Endothelial cell of umbilical vein (primary cell): ENCODE measurements around the gene NYAP2. TPM values are rescaled to one million over a fixed set of nuclear protein-coding genes. Genes with fewer than 3 reads are reported as not detected.

Experiments
- BruUV-seq: library from RNA; stranded (reverse); fragments of 400-500 nt; replicated peaks from 2 replicates; lab custom pipeline; 2021; lab: Mats Ljungman, UMichigan
- CTCF ChIA-PET: fragments of 300-600, 350-600 bp; sonication (Branson Sonifier 250); formaldehyde crosslinking; loops from one replicate; lab custom pipeline; 2021; ENCODE audit warnings: antibody characterized with exemption, inconsistent platforms; lab: Charles Lee
- POLR2A ChIA-PET: fragments of 300-600, 350-600 bp; sonication (Branson Sonifier 250); formaldehyde crosslinking; loops from one replicate; lab custom pipeline; 2021; ENCODE audit warnings: antibody characterized with exemption, inconsistent platforms; lab: Charles Lee
- DNase-seq: peaks from one replicate; pipeline ENCODE4 v3.0.0-alpha.2; 2011; ENCODE audit warnings: low read depth, low spot score
- FAIRE-seq: peaks from 2 replicates; lab custom pipeline; 2011; peaks lifted over from hg19 to GRCh38; lab: Jason Lieb, UNC
- H2AFZ ChIP-seq: 2 replicates; pipeline ENCODE4 v1.6.0; 2012; ENCODE audit warnings: low read depth, low read length, control low read depth, inconsistent platforms
- H3K27ac ChIP-seq: 2 replicates; pipeline ENCODE4 v1.5.1; 2011; ENCODE audit warnings: low read depth, mild to moderate bottlenecking, control low read depth, low read length, moderate library complexity; ENCODE audit not compliant: insufficient read depth
- H3K27me3 ChIP-seq, 2 experiments: 2 replicates each; pipeline versions ENCODE4 v1.6.0 to v1.6.1; 2011; ENCODE audit warnings: low read length in 2 of 2, mixed read lengths in 1 of 2; ENCODE audit not compliant: control insufficient read depth in 2 of 2, insufficient read depth in 2 of 2
- H3K36me3 ChIP-seq, 2 experiments: 2 replicates in 1 of 2; 3 replicates in 1 of 2; pipeline ENCODE4 v1.5.1; 2011; ENCODE audit warnings: low read length in 2 of 2, mild to moderate bottlenecking in 1 of 2, moderate library complexity in 1 of 2; ENCODE audit not compliant: control insufficient read depth in 2 of 2, insufficient read depth in 2 of 2; ENCODE audit errors: extremely low read depth in 1 of 2
- H3K4me1 ChIP-seq: 3 replicates; pipeline ENCODE4 v1.5.1; 2011; ENCODE audit warnings: mild to moderate bottlenecking, low read length; ENCODE audit not compliant: control insufficient read depth, insufficient read depth; ENCODE audit errors: extremely low read depth
- H3K4me2 ChIP-seq: 2 replicates; pipeline ENCODE4 v1.6.1; 2011; ENCODE audit warnings: low read length, control low read depth, mixed read lengths; ENCODE audit not compliant: insufficient read depth
- H3K4me3 ChIP-seq, 3 experiments: fragments of 200-600 bp in 1 of 3; sonication (generic), shearing (Covaris generic) in 1 of 3; replicated peaks in 1 of 3; 2 replicates each; pipeline ENCODE4 v1.5.1; 2011 to 2016; ENCODE audit warnings: control low read depth in 3 of 3, low read length in 3 of 3, mild to moderate bottlenecking in 2 of 3, inconsistent platforms in 1 of 3, low read depth in 1 of 3, moderate library complexity in 1 of 3; ENCODE audit not compliant: insufficient read depth in 1 of 3
- H3K79me2 ChIP-seq: 2 replicates; pipeline ENCODE4 v1.6.0; 2012; ENCODE audit warnings: low read length, inconsistent platforms; ENCODE audit not compliant: control insufficient read depth, insufficient read depth
- H3K9ac ChIP-seq: replicated peaks from 2 replicates; pipeline ENCODE3; 2011; ENCODE audit warnings: low read length, control low read depth; ENCODE audit not compliant: insufficient read depth; ENCODE audit errors: extremely low read depth
- H3K9me1 ChIP-seq: replicated peaks from 3 replicates; pipeline ENCODE4 v1.6.0; 2011; ENCODE audit warnings: mild to moderate bottlenecking, low read length; ENCODE audit not compliant: control insufficient read depth, insufficient read depth; ENCODE audit errors: extremely low read depth
- H3K9me3 ChIP-seq: replicated peaks from 2 replicates; pipeline ENCODE4 v1.5.1; 2012; ENCODE audit warnings: low read length, inconsistent platforms; ENCODE audit not compliant: control insufficient read depth, insufficient read depth
- H4K20me1 ChIP-seq: replicated peaks from 2 replicates; pipeline ENCODE3; 2011; ENCODE audit warnings: mild to moderate bottlenecking, low read length; ENCODE audit not compliant: control insufficient read depth, insufficient read depth; ENCODE audit errors: extremely low read depth
- EZH2 ChIP-seq: IDR thresholded peaks from 2 replicates; pipeline ENCODE4 v1.6.1; 2012; ENCODE audit warnings: borderline replicate concordance, low read depth, mild to moderate bottlenecking, moderate library complexity, low read length, inconsistent platforms; ENCODE audit not compliant: severe bottlenecking
- JUN ChIP-seq: IDR thresholded peaks from 2 replicates; pipeline ENCODE4 v1.6.1; 2011; ENCODE audit warnings: borderline replicate concordance, low read depth; ENCODE audit not compliant: insufficient read length, insufficient read depth
- POLR2A ChIP-seq: IDR thresholded peaks from 2 replicates; pipeline ENCODE4 v1.6.1; 2012; ENCODE audit warnings: low read depth, mild to moderate bottlenecking, control low read depth, low read length
- dilution Hi-C: fragments of 300-500 bp; cut with MboI; formaldehyde crosslinking; loops from one replicate; pipeline ENCODE4 v1.15.0; 2019; ENCODE audit warnings: low sequenced_read_pairs; ENCODE audit not compliant: extremely low pct_ligation_motif_present
- intact Hi-C: fragments of 100-400 bp; cut with micrococcal nuclease; formaldehyde crosslinking; loops from one replicate; pipeline ENCODE4 v1.10.0; 2022
- polyA plus RNA-seq, 4 experiments: library from polyadenylated mRNA; depleted of rRNA in 3 of 4; stranded (reverse) in 3 of 4; unstranded in 1 of 4; fragments of >200 nt; gene quantifications; 2 replicates each; pipeline versions ENCODE4 v1.2.1 to v1.2.3, GENCODE V29; 2011 to 2012; ENCODE audit warnings: missing spikeins in 1 of 4
- total RNA-seq: library from RNA; stranded (reverse); gene quantifications from 2 replicates; pipeline ENCODE4 v1.2.3, GENCODE V29; 2021
- TF ChIP-seq, protein P1 (sequence below), 2 donors: IDR thresholded peaks; 1 replicate in 1 of 2; 2 replicates in 1 of 2; pipeline ENCODE4 v1.5.1; 2011; ENCODE audit warnings: low read length in 2 of 2, mild to moderate bottlenecking in 2 of 2, moderate library complexity in 2 of 2, control low read depth in 1 of 2, inconsistent platforms in 1 of 2, low read depth in 1 of 2; ENCODE audit not compliant: insufficient read depth in 1 of 2; ENCODE audit errors: extremely low read depth in 1 of 2
- TF ChIP-seq, protein P2 (sequence below): IDR thresholded peaks from 2 replicates; pipeline ENCODE4 v1.6.1; 2011; ENCODE audit not compliant: insufficient read depth, insufficient read length

NYAP2 gene
- total and polyA plus RNA-seq, 2 donors (not counting 3 experiments of a cell fraction or from before 2014, with no cell fraction given): not detected

- dilution Hi-C loops (no loop called here), intact Hi-C loops (no loop called here)
- CTCF ChIA-PET: no interaction called here
- Histone ChIP-seq H3K36me3 (no peaks in the 10 kb centered on the region), H3K9ac (no peak overlapping the region), H3K79me2 (no peaks in the 10 kb centered on the region), H3K9me3 (no peaks in the 10 kb centered on the region), H4K20me1 (no peaks in the 10 kb centered on the region), H3K27ac (no peak overlapping the region), H2AFZ (no peak overlapping the region), H3K9me1 (no peaks in the 10 kb centered on the region), H3K4me3 (no peak overlapping the region), H3K4me1 (no peaks in the 10 kb centered on the region), H3K4me2 (no peak overlapping the region), H3K27me3 (no peaks in the 10 kb centered on the region)
- BruUV-seq: no TSS peak
- POLR2A ChIA-PET: no interaction called here
- TF ChIP-seq, protein P1, sequence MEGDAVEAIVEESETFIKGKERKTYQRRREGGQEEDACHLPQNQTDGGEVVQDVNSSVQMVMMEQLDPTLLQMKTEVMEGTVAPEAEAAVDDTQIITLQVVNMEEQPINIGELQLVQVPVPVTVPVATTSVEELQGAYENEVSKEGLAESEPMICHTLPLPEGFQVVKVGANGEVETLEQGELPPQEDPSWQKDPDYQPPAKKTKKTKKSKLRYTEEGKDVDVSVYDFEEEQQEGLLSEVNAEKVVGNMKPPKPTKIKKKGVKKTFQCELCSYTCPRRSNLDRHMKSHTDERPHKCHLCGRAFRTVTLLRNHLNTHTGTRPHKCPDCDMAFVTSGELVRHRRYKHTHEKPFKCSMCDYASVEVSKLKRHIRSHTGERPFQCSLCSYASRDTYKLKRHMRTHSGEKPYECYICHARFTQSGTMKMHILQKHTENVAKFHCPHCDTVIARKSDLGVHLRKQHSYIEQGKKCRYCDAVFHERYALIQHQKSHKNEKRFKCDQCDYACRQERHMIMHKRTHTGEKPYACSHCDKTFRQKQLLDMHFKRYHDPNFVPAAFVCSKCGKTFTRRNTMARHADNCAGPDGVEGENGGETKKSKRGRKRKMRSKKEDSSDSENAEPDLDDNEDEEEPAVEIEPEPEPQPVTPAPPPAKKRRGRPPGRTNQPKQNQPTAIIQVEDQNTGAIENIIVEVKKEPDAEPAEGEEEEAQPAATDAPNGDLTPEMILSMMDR (IDR thresholded peaks at IDR 0.05; ENCODE audit: extremely low read depth in 1 of 2, insufficient read depth in 1 of 2, low read depth in 1 of 2, low read length in 2 of 2): no peak
- TF ChIP-seq JUN (no peak), POLR2A (no peak), EZH2 (no peak)
- TF ChIP-seq, protein P2, sequence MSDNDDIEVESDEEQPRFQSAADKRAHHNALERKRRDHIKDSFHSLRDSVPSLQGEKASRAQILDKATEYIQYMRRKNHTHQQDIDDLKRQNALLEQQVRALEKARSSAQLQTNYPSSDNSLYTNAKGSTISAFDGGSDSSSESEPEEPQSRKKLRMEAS: no peak
- no peak for DNase-seq
- FAIRE-seq: no peak
Observed at GRCh38 chr2:225463449-225463848, 63.9 kb downstream of the NYAP2 start.
